Measurements from ENCODE around the gene SULF2.

The SULF2 gene

GRCh38 chr20:47740121-47740861, 45.0 kb downstream of the SULF2 start:
- TF ChIP-seq FOXM1 (IDR thresholded peaks at IDR 0.05; ENCODE audit: borderline replicate concordance, low read depth), result no peak
- no peak for TF ChIP-seq REST (IDR thresholded peaks at IDR 0.05; ENCODE audit: low read depth)
- TF ChIP-seq TCF12 (IDR thresholded peaks at IDR 0.05; ENCODE audit: low read depth), result no peak
- TF ChIP-seq ZBTB7A (IDR thresholded peaks at IDR 0.05; ENCODE audit: low read depth), result no peak
- no peak for TF ChIP-seq MAX (IDR thresholded peaks at IDR 0.05)
- no peak for TF ChIP-seq CREB1 (IDR thresholded peaks at IDR 0.05; ENCODE audit: low read depth)
- TF ChIP-seq EGR1 (IDR thresholded peaks at IDR 0.05), result no peak
- TF ChIP-seq TEAD4 (IDR thresholded peaks at IDR 0.05), result no peak
- no peak for TF ChIP-seq CEBPB (IDR thresholded peaks at IDR 0.05)
- no peak for TF ChIP-seq USF1 (IDR thresholded peaks at IDR 0.05)
- TF ChIP-seq NFIC (IDR thresholded peaks at IDR 0.05), result no peak
- TF ChIP-seq TAF1 (IDR thresholded peaks at IDR 0.05; ENCODE audit: low read depth), result no peak
- TF ChIP-seq RAD21 (IDR thresholded peaks at IDR 0.05; ENCODE audit: low read depth), result no peak
- TF ChIP-seq EP300 (IDR thresholded peaks at IDR 0.05; ENCODE audit: borderline replicate concordance), result no peak

- no peak for TF ChIP-seq CEBPB (IDR thresholded peaks at IDR 0.05)
- TF ChIP-seq TEAD4 (IDR thresholded peaks at IDR 0.05), result no peak
- TF ChIP-seq REST (IDR thresholded peaks at IDR 0.05; ENCODE audit: low read depth), result no peak
- TF ChIP-seq TAF1 (IDR thresholded peaks at IDR 0.05; ENCODE audit: low read depth), result no peak
- no peak for TF ChIP-seq ZBTB7A (IDR thresholded peaks at IDR 0.05; ENCODE audit: low read depth)
- no peak for TF ChIP-seq YY1 (IDR thresholded peaks at IDR 0.05; ENCODE audit: low read depth)
- TF ChIP-seq EP300 (IDR thresholded peaks at IDR 0.05; ENCODE audit: borderline replicate concordance), result no peak
Observed at GRCh38 chr20:47737923-47738322, 47.4 kb downstream of the SULF2 start.

- TF ChIP-seq MAX (IDR thresholded peaks at IDR 0.05), result no peak
- TF ChIP-seq REST (IDR thresholded peaks at IDR 0.05; ENCODE audit: low read depth), result no peak
- TF ChIP-seq YY1 (IDR thresholded peaks at IDR 0.05; ENCODE audit: low read depth), result no peak
- no peak for TF ChIP-seq TCF12 (IDR thresholded peaks at IDR 0.05; ENCODE audit: low read depth)
- no peak for TF ChIP-seq CEBPB (IDR thresholded peaks at IDR 0.05)
- no peak for TF ChIP-seq TEAD4 (IDR thresholded peaks at IDR 0.05)
- TF ChIP-seq NFIC (IDR thresholded peaks at IDR 0.05), result no peak
Observed at GRCh38 chr20:47736570-47737152, 48.6 kb downstream of the SULF2 start.

- TF ChIP-seq CREB1 (IDR thresholded peaks at IDR 0.05; ENCODE audit: low read depth) (no peak), REST (IDR thresholded peaks at IDR 0.05; ENCODE audit: low read depth) (peak; percentile 32; the same call in 1 of the 2 replicates)
Observed at GRCh38 chr20:47735412-47736400, 49.6 kb downstream of the SULF2 start.
